SK-N-SH (cell line): Measurements from ENCODE around the gene MORF4L1.

ENCODE experiments used
- CHD2 ChIP-seq: fragments of 150-350 bp; IDR thresholded peaks from 2 replicates; pipeline ENCODE4 v1.6.1; 2018; ENCODE audit warnings: low read length; ENCODE audit not compliant: partially characterized antibody
- CTCF ChIP-seq: fragments of 200-600 bp; sonication (generic); IDR thresholded peaks from 2 replicates; pipeline ENCODE4 v1.6.1; 2017; ENCODE audit warnings: antibody characterized with exemption, mild to moderate bottlenecking, moderate library complexity
- EP300 ChIP-seq, 2 experiments: IDR thresholded peaks; 2 replicates each; pipeline versions ENCODE4 v1.4.0 to v1.6.1; 2012; ENCODE audit warnings: borderline replicate concordance in 1 of 2, low read depth in 1 of 2, low read length in 1 of 2
- GABPA ChIP-seq: IDR thresholded peaks from 2 replicates; pipeline ENCODE4 v1.4.0; 2012; ENCODE audit warnings: low read depth, mild to moderate bottlenecking
- IRF3 ChIP-seq: fragments of 150-350 bp; IDR thresholded peaks from 2 replicates; pipeline ENCODE4 v1.6.1; 2016; ENCODE audit warnings: mild to moderate bottlenecking, low read depth, low read length
- POLR2AphosphoS5 ChIP-seq: IDR thresholded peaks from 2 replicates; pipeline ENCODE4 v1.6.1; 2012; ENCODE audit warnings: low read depth, low read length
- RAD21 ChIP-seq: IDR thresholded peaks from 2 replicates; pipeline ENCODE4 v1.6.1; 2012; ENCODE audit warnings: mild to moderate bottlenecking, low read length
- RFX5 ChIP-seq: IDR thresholded peaks from 2 replicates; pipeline ENCODE4 v1.6.1; 2012; ENCODE audit warnings: mild to moderate bottlenecking, improper control_type of control experiment, low read length
- SIN3A ChIP-seq: IDR thresholded peaks from 2 replicates; pipeline ENCODE4 v1.6.1; 2012; ENCODE audit warnings: low read depth, mild to moderate bottlenecking, low read length, moderate library complexity, borderline replicate concordance
- TAF1 ChIP-seq: IDR thresholded peaks from 2 replicates; pipeline ENCODE4 v1.6.1; 2012; ENCODE audit warnings: low read depth, mild to moderate bottlenecking, low read length, moderate library complexity, borderline replicate concordance
- TCF12 ChIP-seq: IDR thresholded peaks from 2 replicates; pipeline ENCODE4 v1.4.0; 2012
- TF ChIP-seq, protein P1 (sequence below): IDR thresholded peaks from 2 replicates; pipeline ENCODE4 v1.4.0; 2012; ENCODE audit warnings: low read depth, borderline replicate concordance
- TF ChIP-seq, protein P2 (sequence below): IDR thresholded peaks from 2 replicates; pipeline ENCODE4 v1.4.0; 2012; ENCODE audit warnings: low read depth, borderline replicate concordance
- TF ChIP-seq, protein P3 (sequence below): IDR thresholded peaks from 2 replicates; pipeline ENCODE4 v1.4.0; 2012; ENCODE audit warnings: low read depth

GRCh38 chr15:78854833-78855372 is 17.8 kb upstream of the MORF4L1 start:
- TF ChIP-seq CTCF (no peak), RAD21 (no peak), IRF3 (no peak), TAF1 (no peak), CHD2 (no peak), EP300 (IDR thresholded peaks at IDR 0.05; ENCODE audit: borderline replicate concordance in 1 of 2, low read depth in 1 of 2, low read length in 1 of 2) (no peak), TCF12 (no peak), RFX5 (no peak), POLR2AphosphoS5 (no peak), SIN3A (no peak), GABPA (no peak)
- TF ChIP-seq, protein P1, sequence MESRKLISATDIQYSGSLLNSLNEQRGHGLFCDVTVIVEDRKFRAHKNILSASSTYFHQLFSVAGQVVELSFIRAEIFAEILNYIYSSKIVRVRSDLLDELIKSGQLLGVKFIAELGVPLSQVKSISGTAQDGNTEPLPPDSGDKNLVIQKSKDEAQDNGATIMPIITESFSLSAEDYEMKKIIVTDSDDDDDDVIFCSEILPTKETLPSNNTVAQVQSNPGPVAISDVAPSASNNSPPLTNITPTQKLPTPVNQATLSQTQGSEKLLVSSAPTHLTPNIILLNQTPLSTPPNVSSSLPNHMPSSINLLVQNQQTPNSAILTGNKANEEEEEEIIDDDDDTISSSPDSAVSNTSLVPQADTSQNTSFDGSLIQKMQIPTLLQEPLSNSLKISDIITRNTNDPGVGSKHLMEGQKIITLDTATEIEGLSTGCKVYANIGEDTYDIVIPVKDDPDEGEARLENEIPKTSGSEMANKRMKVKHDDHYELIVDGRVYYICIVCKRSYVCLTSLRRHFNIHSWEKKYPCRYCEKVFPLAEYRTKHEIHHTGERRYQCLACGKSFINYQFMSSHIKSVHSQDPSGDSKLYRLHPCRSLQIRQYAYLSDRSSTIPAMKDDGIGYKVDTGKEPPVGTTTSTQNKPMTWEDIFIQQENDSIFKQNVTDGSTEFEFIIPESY: no peak
- TF ChIP-seq, protein P2, sequence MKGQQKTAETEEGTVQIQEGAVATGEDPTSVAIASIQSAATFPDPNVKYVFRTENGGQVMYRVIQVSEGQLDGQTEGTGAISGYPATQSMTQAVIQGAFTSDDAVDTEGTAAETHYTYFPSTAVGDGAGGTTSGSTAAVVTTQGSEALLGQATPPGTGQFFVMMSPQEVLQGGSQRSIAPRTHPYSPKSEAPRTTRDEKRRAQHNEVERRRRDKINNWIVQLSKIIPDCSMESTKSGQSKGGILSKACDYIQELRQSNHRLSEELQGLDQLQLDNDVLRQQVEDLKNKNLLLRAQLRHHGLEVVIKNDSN: no peak
- TF ChIP-seq, protein P3, sequence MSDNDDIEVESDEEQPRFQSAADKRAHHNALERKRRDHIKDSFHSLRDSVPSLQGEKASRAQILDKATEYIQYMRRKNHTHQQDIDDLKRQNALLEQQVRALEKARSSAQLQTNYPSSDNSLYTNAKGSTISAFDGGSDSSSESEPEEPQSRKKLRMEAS: no peak
